Caki2 (cell line): Measurements from ENCODE around the gene DNAI2. TPM values are rescaled to one million over a fixed set of nuclear protein-coding genes. Genes with fewer than 3 reads are reported as not detected.

Experiments used
- DNase-seq: peaks from one replicate; pipeline ENCODE4 v3.0.0-alpha.2; 2015; ENCODE audit warnings: low read depth
- in situ Hi-C: cut with HindIII; loops from 2 replicates; pipeline ENCODE4 v1.10.0; 2016; ENCODE audit warnings: low sequenced_read_pairs, low pct_unique_long_range_greater_than_20kb, mixed read lengths
- total RNA-seq: library from RNA; depleted of rRNA; stranded (reverse); fragments of >200 nt; shearing (Covaris generic); gene quantifications from 2 replicates; pipeline ENCODE4 v1.2.3, GENCODE V29; 2014; ENCODE audit warnings: low replicate concordance

Gene DNAI2
- total RNA-seq, 1 experiment from 2014 or later, result not detected

DNA sequence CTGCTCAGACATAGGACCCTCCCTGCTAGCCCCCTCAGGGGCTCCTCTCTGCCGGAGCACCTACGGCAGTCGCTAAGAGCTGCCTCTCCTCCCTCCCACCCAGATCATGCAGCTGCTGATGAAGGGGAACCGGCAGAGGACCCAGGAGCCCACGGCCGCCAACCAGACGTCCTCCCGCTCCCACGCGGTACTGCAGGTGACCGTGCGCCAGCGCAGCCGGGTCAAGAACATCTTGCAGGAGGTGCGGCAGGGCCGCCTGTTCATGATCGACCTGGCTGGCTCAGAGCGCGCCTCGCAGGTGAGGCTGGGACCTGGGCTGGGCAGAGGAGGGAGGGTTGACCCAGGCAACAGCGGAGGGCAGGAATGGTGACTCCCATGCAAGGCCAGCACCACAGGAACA lies 70.6 kb downstream of the DNAI2 start:
- in situ Hi-C loops, result no loop called here
- no peak for DNase-seq

DNA sequence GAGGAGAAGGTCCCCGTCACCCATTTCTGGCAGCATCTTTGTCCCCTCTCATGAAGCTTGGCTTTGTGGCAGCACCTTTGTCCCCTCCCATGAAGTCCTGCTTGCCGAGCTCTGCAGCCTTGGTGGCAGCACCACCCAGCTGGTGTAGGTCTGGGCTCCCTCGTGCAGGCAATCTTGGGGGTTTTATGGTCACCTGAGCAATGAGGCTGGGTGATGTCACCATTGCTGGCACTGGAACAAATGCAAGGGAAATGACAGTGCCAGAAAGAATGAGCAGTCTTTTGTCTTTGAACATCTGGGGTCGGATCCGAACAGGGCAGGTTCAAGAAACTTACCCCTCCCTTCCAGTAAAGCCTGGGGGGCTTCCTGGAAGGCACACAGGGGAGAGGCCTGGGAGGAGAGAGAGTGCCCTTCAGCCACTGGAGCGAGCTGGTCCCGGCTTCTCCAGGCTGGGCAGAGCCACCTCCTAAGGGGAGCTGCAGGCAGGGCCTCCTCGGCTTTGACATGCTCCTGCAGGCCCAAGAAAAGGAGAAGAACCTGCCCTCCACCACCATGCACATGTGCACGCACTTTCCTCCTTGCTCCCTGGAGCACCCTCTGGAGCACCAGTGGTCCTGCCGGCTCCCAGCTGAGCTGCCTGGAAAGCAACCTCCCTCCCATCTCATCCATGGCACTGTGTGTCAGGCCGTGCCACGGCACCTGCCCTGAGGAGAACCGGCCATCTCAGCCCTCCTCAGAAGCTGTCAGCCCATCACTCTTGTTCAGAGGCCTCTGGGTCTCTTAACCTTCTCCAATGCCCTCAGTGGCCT lies 71.6 kb downstream of the DNAI2 start:
- in situ Hi-C loops, result no loop called here
- peak; percentile 8 for DNase-seq

DNA sequence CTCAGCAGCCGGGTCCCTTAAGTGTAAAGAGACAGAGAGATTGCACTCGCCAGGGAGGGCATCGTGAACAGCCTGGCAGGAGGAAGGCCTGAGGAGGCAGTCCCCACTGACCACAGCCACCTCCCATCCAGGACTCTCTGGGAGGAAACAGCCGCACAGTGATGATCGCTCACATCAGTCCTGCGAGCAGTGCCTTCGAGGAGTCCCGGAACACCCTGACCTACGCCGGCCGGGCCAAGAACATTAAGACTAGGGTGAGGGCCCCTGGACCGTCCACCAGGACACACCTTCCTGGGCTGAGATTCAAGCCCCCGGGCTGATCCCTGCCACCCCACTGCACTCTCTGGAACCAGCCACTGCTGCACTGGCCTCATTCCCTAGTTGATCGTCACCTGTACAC lies 73.6 kb downstream of the DNAI2 start:
- in situ Hi-C loops, result no loop called here
- DNase-seq, result no peak

DNA sequence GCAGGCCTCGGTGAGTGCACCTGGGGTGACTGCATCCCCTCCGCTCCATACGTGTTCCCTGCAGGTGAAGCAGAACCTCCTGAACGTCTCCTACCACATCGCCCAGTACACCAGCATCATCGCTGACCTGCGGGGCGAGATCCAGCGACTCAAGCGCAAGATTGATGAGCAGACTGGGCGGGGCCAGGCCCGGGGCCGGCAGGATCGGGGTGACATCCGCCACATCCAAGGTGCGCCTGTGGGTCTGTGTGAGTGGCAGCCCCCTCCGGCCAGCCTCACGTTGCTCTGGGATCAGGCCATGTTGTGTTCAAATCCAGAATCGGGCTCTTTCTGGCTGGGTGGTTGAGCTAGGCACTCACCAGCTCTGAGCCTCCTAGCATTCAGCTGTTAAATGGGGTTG lies 75.1 kb downstream of the DNAI2 start:
- in situ Hi-C loops, result no loop called here
- no peak for DNase-seq

DNA sequence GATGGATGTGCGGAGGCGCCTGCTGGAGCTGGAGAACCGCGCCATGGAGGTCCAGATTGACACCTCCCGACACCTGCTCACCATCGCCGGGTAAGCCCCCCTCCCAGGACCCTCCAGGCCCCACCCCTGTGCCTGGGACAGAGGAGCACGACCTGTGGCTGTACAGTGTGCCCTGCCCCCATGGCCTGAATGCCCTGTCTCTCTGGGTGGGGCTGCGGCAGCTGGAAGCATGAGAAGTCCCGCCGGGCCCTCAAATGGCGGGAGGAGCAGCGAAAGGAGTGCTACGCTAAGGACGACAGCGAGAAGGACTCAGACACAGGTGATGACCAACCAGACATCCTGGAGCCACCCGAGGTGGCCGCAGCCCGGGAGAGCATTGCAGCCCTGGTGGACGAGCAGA lies 76.5 kb downstream of the DNAI2 start:
- DNase-seq, result no peak
- in situ Hi-C loops, result no loop called here

DNA sequence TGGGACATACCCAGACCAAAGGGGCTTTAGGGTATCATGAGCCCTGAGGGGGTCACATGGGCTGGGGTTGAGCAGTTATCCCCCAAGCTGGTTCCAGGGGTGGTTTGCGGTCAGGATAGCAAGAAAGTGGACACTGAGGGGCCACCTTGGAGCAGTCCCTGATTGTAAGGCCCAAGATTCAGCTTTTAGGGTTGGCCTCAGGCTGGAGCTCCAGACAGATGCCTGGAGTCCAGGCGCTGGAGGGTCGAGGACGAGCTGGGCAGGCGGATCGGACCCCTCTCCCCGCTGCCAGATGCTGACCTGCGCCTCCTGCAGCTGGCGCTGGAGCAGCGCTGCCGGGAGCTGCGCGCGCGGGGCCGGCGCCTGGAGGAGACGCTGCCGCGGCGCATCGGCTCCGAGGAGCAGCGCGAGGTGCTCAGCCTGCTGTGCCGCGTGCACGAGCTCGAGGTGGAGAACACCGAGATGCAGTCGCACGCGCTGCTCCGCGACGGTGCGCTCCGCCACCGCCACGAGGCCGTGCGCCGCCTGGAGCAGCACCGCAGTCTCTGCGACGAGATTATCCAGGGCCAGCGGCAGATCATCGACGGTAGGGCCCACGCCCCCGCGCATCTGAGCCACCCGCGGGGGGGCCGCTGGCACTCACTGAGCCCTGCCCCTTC lies 77.6 kb downstream of the DNAI2 start:
- DNase-seq, result no peak
- in situ Hi-C loops, result no loop called here

DNA sequence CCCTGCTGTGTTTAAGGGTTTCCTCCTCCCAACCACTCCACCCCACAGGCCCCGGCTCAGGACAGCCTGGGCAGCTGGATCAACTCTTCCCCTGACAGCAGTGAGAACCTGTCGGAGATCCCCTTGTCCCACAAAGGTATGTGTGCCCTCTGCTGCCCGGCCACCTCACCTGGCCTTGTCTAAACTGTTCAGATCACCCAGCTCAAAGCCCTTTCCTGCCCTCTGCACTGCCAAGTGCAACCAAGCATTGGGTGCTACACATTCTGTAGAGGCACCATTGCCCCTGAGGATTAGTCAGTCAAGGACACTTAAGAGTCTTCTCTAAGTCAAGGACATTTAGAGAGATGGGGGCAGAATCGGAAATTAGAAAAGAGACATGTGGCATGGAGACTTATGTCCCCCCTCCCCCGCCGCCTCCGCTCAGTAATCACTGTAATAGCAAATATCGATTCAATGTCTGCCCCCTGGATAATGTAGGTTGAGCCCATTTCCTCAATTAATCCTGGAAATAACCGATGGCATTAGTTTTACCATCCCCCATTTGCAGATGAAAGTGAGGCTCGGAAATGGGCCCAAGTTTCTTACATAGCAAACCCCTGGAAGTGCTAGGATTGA lies 79.5 kb downstream of the DNAI2 start:
- DNase-seq, result no peak
- in situ Hi-C loops, result no loop called here

DNA sequence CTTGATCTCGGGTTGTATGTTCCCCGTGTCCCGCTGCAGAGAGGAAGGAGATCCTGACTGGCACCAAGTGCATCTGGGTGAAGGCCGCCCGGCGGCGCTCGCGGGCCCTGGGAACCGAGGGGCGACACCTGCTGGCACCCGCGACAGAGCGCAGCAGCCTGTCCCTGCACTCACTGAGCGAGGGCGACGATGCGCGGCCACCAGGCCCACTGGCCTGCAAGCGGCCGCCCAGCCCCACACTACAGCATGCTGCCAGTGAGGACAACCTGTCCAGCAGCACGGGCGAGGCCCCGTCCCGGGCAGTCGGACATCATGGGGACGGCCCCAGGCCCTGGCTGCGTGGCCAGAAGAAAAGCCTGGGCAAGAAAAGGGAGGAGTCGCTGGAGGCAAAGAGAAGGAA lies 80.1 kb downstream of the DNAI2 start:
- in situ Hi-C loops, result no loop called here
- no peak for DNase-seq

DNA sequence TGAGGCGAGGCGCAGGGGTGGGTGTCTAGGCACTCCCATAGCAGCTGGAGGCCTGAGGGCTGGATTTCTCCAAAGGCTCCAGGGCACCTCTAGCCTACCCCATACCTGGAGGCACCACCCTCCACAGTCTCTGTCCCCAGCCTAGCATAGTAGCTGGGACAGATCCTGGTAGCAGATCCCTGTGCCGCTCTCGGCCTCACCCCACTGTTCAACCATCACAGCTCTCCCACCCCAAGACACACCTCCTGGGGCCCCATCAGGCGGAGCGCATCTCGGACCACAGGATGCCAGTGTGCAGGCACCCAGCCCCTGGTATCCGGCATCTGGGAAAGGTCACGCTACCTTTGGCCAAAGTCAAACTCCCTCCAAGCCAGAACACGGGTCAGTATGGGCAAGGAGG lies 80.5 kb downstream of the DNAI2 start:
- in situ Hi-C loops, result no loop called here

DNA sequence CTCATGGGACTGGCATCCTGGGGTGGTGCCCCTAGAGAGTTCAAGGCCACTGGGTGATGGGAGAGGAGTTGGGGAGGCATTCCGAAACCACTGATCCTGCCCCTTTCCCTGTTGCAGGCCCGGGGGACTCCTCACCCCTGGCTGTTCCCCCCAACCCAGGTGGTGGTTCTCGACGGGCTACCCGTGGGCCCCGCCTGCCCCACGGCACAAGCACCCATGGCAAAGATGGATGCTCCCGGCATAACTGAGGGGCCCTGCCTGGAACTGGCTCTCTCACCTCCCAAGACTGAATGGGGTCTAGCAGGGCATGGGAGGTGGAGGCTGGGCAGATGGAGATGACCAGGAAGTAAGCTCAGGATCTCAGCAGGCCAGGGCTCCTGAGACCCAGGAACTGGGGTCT lies 81.0 kb downstream of the DNAI2 start:
- DNase-seq, result no peak

More for the DNA sequence above, 80.5 kb downstream of the DNAI2 start:
- DNase-seq, result no peak

DNA sequence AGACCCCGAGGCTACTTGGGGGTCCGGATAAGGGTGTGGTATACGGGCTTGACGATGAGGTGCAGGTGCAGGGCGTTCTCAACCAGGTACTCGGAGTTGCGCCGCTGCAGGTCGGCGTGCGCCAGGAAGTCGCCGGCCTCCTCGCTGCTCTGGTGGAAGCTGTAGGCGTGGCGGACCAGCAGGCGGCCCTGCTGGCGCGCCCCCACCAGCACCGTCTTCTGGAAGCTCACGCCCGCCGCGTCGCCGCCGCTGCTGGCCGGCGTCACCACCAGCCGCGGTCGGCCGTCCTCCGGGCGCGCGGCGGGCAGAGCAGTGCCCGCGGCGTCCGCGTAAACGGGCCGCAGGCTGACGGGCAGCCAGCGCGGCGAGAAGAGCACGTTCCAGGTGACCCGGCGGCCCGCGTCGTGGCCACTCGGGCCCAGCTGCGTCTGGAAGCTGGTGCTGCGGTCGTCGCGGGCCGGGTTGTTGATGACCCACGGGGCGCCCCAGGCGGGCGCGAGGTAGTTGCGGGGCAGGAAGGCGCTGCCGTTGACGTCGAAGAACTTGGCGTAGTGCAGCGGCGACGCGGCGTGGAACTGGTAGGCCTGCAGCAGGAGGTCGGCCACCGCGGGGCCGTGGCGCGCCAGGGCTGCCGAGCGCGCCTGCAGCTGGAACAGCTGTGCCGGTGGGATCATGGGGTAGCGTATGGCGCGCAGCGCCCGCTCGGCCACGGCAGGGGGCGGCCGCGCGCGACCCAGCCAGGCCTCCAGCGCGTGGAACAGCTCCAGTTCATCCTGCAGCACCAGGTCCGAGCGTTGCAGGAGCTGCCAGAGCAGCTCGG lies 82.8 kb downstream of the DNAI2 start:
- DNase-seq, result no peak
- in situ Hi-C loops, result no loop called here

More for the DNA sequence above, 81.0 kb downstream of the DNAI2 start:
- in situ Hi-C loops, result no loop called here

DNA sequence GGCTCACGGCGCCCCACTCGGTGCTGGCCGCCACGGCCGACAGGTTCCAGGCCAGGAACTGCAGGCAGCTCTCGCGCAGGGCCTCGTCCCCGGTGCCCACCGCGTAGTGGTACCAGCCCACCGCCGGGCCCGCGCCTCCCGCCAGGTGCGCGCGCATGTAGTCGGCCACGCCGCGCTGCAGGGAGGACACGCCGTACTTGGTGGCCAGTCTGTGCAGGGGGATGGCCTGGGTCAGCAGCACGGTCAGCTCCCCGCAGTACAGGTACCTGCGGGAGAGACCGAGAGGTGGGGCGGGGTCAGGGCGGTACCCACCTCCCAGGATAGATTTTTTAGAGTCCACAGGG lies 83.4 kb downstream of the DNAI2 start:
- in situ Hi-C loops, result no loop called here
- DNase-seq, result no peak

DNA sequence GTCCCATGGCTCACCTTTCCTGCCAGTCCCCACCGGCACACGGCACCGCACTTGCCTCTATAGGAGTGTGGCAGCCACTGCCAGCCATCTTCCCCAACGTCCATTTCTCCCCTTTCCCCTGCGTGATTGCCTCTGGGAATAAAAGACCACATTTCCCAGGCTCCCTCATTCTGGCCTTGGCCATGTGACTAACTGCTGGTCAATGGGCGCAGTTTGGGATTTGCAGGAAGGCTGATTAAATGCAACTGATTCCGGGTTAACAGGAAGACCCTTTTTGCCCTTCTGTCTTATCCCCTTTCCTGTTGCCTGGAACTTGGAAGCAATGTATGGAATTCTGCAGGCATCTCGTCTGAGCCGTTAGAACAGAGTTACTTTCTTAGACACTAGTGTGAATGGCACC lies 84.7 kb downstream of the DNAI2 start:
- in situ Hi-C loops, result no loop called here

DNA sequence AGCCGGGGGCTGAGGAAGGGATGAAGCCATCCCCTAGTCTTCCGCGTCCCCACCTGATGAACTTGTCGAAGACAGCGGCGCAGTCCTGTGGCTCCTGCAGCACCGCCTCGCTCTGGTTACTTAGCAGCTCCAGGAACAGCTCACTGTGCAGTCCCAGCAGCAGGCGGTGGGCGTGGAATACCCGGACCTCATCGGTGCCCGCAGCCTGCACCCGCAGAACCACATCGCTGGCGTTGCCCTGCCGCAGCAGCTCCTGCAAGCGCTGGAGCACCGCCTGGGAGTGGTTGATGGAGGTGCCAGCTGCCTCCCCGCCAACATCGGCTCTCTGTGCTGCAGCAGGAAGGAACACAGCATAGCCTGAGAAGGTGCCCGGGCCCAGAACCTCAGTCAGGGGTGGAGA lies 85.9 kb downstream of the DNAI2 start:
- in situ Hi-C loops, result no loop called here
- no peak for DNase-seq

More for the DNA sequence above, 84.7 kb downstream of the DNAI2 start:
- no peak for DNase-seq

DNA sequence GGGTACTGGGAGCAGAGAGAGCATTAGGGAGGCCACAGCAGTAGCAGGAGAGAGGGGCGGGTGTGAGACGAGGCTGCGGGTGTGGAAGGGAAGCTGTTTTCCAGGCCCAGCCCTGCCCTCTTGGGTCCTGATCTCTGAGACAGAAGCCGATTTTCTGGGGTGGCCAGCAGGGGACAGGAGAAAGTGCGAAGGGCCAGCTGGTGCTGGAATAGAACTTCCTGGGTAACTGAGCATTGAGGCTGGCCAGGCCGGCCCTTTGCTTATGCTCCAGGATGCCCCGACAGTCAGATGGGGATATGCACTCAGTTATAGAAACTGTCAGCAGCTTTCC lies 86.8 kb downstream of the DNAI2 start:
- in situ Hi-C loops, result no loop called here

DNA sequence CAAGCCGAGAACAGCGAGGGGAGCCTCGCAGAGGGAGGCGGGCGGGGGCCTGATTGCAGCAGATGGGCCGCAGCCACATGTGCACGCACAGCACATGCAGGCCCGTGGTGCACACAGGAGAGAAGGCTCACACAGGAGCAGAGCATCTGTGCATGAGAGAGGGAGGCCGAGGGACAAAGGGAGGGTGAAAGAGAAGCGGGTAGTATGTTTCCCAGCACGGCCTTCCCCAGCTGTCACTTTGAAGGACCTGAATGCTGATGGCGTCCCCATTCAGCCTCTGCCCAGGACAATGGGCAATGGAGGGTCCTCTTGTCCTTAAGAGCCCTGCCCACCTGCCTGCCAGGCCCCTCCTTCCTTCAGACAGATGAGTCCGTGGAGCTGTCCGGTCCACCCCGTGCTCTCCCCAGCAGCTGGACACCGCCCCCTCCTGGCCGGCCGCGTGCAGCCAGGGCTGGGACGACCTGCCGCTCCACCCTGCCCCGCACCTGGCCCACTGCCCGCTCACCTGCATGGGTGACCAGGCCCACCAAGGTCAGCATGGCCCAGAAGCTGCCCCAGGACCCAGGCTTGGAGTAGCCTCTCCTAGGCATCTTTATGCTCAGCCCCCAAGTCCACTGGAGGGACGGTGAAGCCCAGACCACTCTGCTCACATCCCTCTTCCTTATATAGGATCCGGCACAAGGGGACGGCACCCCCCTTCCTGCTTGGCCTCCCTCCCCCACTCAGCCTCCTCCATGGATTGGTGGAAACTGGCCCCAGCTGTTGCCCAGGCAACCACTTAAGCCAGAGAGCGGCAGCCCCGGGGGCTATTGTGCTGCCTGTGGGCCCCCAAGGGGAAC lies 87.4 kb downstream of the DNAI2 start, which contains the start of gene BTBD17:
Gene BTBD17 (minus strand): TSS at position 639 of the 839 bp plus-strand sequence. CDS start 49 bp downstream, at position 590.
- peak; percentile 42 for DNase-seq
- in situ Hi-C loops, result no loop called here

More for the DNA sequence above, 86.8 kb downstream of the DNAI2 start:
- DNase-seq, result no peak

DNA sequence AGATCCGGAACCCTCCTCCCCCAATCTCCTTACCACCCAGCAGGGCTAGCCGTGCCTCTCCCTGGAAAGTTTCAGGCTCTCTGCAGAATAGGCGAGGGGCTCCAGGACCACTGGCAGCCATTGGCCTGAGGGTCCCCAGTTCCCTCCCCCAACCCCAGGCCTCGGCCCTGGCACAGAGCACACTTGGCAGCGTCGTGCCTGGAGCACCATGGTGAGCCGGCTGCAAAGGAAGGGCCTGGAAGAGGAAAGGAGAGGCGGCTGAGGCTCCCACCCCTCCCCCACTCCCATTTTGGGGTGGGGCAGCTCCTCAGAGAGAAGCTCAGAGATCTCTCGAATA lies 88.0 kb downstream of the DNAI2 start:
- in situ Hi-C loops, result no loop called here
- DNase-seq, result no peak
